A673 (cell line): Measurements from ENCODE around the gene CXorf66.

Experiments
- CTCF ChIP-seq: fragments of 300-800, 200-600 bp; sonication (generic); conservative IDR thresholded peaks from 2 replicates; pipeline ENCODE4 v1.5.1; 2017; ENCODE audit warnings: low read depth, mild to moderate bottlenecking, antibody characterized with exemption, low read length, moderate library complexity, mixed read lengths
- EZH2 ChIP-seq: fragments of 200-600 bp; sonication (generic); IDR thresholded peaks from 2 replicates; pipeline ENCODE4 v1.6.1; 2017; ENCODE audit warnings: borderline replicate concordance, low read depth, mild to moderate bottlenecking, mixed read lengths, antibody characterized with exemption, low read length; ENCODE audit not compliant: poor library complexity, severe bottlenecking

GRCh38 chrX:139907078-139907477 lies 58.2 kb downstream of the CXorf66 start:
- TF ChIP-seq CTCF (no peak), EZH2 (no peak)
